Mesenchymal stem cell (in vitro differentiated cells and primary cell): ENCODE results near the gene CAMK1D.

Source experiments
- DNase-seq: peaks from one replicate; pipeline ENCODE4 v3.0.0-alpha.2; 2013
- H2AFZ ChIP-seq: one replicate; pipeline ENCODE4 v1.6.1; 2013; ENCODE audit warnings: low read depth, mild to moderate bottlenecking, control low read depth, inconsistent platforms, low read length, moderate library complexity
- H2AK5ac ChIP-seq: 2 replicates; pipeline ENCODE4 v1.6.1; 2013; ENCODE audit warnings: low read length, moderate library complexity, mild to moderate bottlenecking, inconsistent platforms; ENCODE audit not compliant: severe bottlenecking
- H2BK120ac ChIP-seq: one replicate; pipeline ENCODE4 v1.6.1; 2013; ENCODE audit warnings: low read depth, mild to moderate bottlenecking, inconsistent platforms, low read length, moderate library complexity
- H2BK12ac ChIP-seq, 2 experiments: one replicate each; pipeline ENCODE4 v1.6.1; 2013; ENCODE audit warnings: inconsistent platforms in 2 of 2, low read length in 2 of 2, mild to moderate bottlenecking in 2 of 2, moderate library complexity in 2 of 2, control low read depth in 1 of 2
- H2BK15ac ChIP-seq: one replicate; pipeline ENCODE4 v1.6.1; 2013; ENCODE audit warnings: mild to moderate bottlenecking, low read depth, inconsistent platforms; ENCODE audit not compliant: poor library complexity, severe bottlenecking
- H2BK5ac ChIP-seq: 2 replicates; pipeline ENCODE4 v1.6.1; 2013; ENCODE audit warnings: low read depth, mild to moderate bottlenecking, low read length, control low read depth, inconsistent platforms; ENCODE audit not compliant: poor library complexity, severe bottlenecking
- H3K14ac ChIP-seq, 2 experiments: one replicate each; pipeline ENCODE4 v1.6.1; 2013; ENCODE audit warnings: inconsistent platforms in 2 of 2, low read length in 2 of 2, control low read depth in 1 of 2, mild to moderate bottlenecking in 1 of 2, moderate library complexity in 1 of 2
- H3K18ac ChIP-seq, 2 experiments: one replicate each; pipeline ENCODE4 v1.6.1; 2013; ENCODE audit warnings: inconsistent platforms in 2 of 2, low read length in 2 of 2, control low read depth in 1 of 2, low read depth in 1 of 2, mild to moderate bottlenecking in 1 of 2
- H3K23ac ChIP-seq, 2 experiments: one replicate each; pipeline ENCODE4 v1.6.1; 2013; ENCODE audit warnings: inconsistent platforms in 2 of 2, low read length in 2 of 2, mild to moderate bottlenecking in 2 of 2, moderate library complexity in 2 of 2, control low read depth in 1 of 2
- H3K27ac ChIP-seq: 2 replicates; pipeline ENCODE4 v1.5.1; 2013; ENCODE audit warnings: mild to moderate bottlenecking, moderate library complexity, low read length, control low read depth, inconsistent platforms; ENCODE audit not compliant: poor library complexity, severe bottlenecking
- H3K27me3 ChIP-seq, 2 experiments: 2 replicates each; pipeline versions ENCODE4 v1.6.1 to v1.7.0; 2013; ENCODE audit warnings: low read length in 2 of 2, mild to moderate bottlenecking in 2 of 2, moderate library complexity in 2 of 2, control low read depth in 1 of 2, inconsistent platforms in 1 of 2; ENCODE audit not compliant: control insufficient read depth in 1 of 2, insufficient read depth in 1 of 2
- H3K36me3 ChIP-seq, 2 experiments: 2 replicates each; pipeline versions ENCODE4 v1.6.1 to v1.7.0; 2013; ENCODE audit warnings: low read length in 2 of 2, control low read depth in 1 of 2, inconsistent platforms in 1 of 2, low read depth in 1 of 2, mild to moderate bottlenecking in 1 of 2; ENCODE audit not compliant: insufficient read depth in 2 of 2, control insufficient read depth in 1 of 2
- H3K4ac ChIP-seq, 2 experiments: one replicate each; pipeline ENCODE4 v1.6.1; 2013; ENCODE audit warnings: inconsistent platforms in 2 of 2, low read length in 2 of 2, mild to moderate bottlenecking in 2 of 2, moderate library complexity in 2 of 2, control low read depth in 1 of 2, low read depth in 1 of 2
- H3K4me1 ChIP-seq: 2 replicates; pipeline ENCODE4 v1.6.1; 2013; ENCODE audit warnings: low read depth, low read length, control low read depth; ENCODE audit not compliant: control insufficient read depth, insufficient read depth
- H3K4me2 ChIP-seq: 2 replicates; pipeline ENCODE4 v1.6.1; 2013; ENCODE audit warnings: low read length, mild to moderate bottlenecking, inconsistent platforms; ENCODE audit not compliant: poor library complexity, severe bottlenecking
- H3K4me3 ChIP-seq, 2 experiments: 2 replicates each; pipeline versions ENCODE4 v1.5.1 to v1.7.0; 2013; ENCODE audit warnings: low read length in 2 of 2, mild to moderate bottlenecking in 2 of 2, control low read depth in 1 of 2, low read depth in 1 of 2; ENCODE audit not compliant: insufficient read depth in 1 of 2
- H3K79me1 ChIP-seq: replicated peaks from 2 replicates; pipeline ENCODE4 v1.6.1; 2013; ENCODE audit warnings: mild to moderate bottlenecking, control low read depth, low read length, inconsistent platforms; ENCODE audit not compliant: poor library complexity, severe bottlenecking
- H3K9ac ChIP-seq: 2 replicates; pipeline ENCODE4 v1.7.0; 2013; ENCODE audit warnings: mild to moderate bottlenecking, low read length, moderate library complexity
- H3K9me3 ChIP-seq: 2 replicates; pipeline ENCODE4 v1.7.0; 2013; ENCODE audit warnings: mild to moderate bottlenecking, low read length; ENCODE audit not compliant: control insufficient read depth
- H4K8ac ChIP-seq: one replicate; pipeline ENCODE4 v1.6.1; 2013; ENCODE audit warnings: inconsistent platforms, mild to moderate bottlenecking, low read length, moderate library complexity
- H4K91ac ChIP-seq: one replicate; pipeline ENCODE4 v1.6.1; 2013; ENCODE audit warnings: mild to moderate bottlenecking, low read length, inconsistent platforms
- WGBS: methylation state at CpG from one replicate; pipeline ENCODE4 v1.1.7; 2013; ENCODE audit warnings: mixed read lengths; 5-methylcytosine and 5-hydroxymethylcytosine counted together

The CAMK1D gene

DNA sequence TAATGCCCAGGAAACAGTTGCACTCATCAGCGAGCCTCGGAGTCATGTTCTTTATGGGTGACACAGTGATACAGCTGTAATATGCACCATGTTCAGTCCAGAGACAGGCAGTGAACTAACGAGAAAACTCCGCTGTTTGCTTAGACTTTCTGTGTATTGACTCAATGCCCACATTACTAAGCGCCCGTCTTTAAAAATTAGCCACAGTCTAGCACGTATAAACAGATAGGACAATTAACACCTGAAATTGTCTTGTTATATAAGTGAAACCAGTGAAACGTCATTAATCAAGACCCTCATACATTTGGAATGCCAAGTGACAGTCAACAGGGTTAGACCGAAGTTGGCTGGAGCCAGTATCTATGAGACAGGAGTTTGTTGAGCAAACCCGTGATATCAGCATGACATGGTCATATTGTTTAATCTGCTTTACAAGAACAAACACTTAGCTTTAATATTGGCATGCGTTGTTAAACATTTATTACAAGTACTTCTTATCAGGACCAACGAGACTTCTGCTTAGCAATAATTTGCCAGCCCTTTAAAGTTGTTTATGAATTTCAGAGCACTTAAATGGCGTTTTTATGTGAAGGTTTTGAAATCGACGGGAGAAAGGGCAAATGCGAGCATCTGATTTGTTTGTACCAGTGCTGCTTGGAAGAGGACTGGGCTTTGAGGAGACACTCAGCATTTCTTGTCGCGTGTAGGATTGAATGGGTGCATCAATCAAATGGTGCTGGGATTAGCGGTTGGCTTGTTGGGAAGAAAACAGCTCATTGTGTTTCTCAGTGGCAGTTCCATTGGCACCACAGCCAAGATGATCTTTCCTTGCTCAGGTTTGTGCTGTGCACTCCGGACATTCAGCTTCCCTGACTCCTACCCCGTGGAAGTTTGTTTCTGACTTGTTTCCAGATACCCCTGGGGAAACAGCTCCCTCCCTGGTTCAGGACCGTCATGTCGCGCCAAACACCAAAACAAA is 56.3 kb downstream of the CAMK1D start:
- Histone ChIP-seq H3K9me3 (no peaks in the 10 kb centered on the region), H2AK5ac (no peak overlapping the region), H3K36me3 (peaks cover 0 to 13% of the 10 kb centered on the region in 2 experiments), H2AFZ (no peak overlapping the region), H3K14ac (no peak overlapping the region), H3K79me1 (peaks cover 43% of the 10 kb centered on the region), H3K9ac (no peak overlapping the region), H2BK120ac (no peak overlapping the region), H2BK5ac (no peak overlapping the region), H3K18ac (no peak overlapping the region), H3K4ac (no peak overlapping the region), H3K27me3 (no peaks in the 10 kb centered on the region), H3K27ac (no peak overlapping the region), H4K91ac (no peak overlapping the region), H4K8ac (no peak overlapping the region), H3K4me2 (no peak overlapping the region), H2BK15ac (no peak overlapping the region), H3K4me3 (no peak overlapping the region), H3K4me1 (peaks cover 10% of the 10 kb centered on the region), H2BK12ac (no peak overlapping the region), H3K23ac (no peak overlapping the region)
- no peak for DNase-seq
- WGBS: 84% methylated on average over 20 of the region's 24 CpGs

- no peak overlapping the region for H3K18ac ChIP-seq
- no peak overlapping the region for H3K27ac ChIP-seq
- H3K9me3 ChIP-seq: no peaks in the 10 kb centered on the region
- no peak overlapping the region for H2BK15ac ChIP-seq
- no peak overlapping the region for H3K4me3 ChIP-seq
- no peak overlapping the region for H2BK5ac ChIP-seq
- H2BK12ac ChIP-seq: no peak overlapping the region
- H3K14ac ChIP-seq: no peak overlapping the region
- no peak overlapping the region for H4K91ac ChIP-seq
- H3K36me3 ChIP-seq: peaks cover 0 to 18% of the 10 kb centered on the region in 2 experiments
- H3K23ac ChIP-seq: no peak overlapping the region
- H3K27me3 ChIP-seq: no peaks in the 10 kb centered on the region
- no peak overlapping the region for H2BK120ac ChIP-seq
- H3K79me1 ChIP-seq: peaks cover 46% of the 10 kb centered on the region
- H3K4ac ChIP-seq: no peak overlapping the region
- no peak for DNase-seq
- no peak overlapping the region for H3K9ac ChIP-seq
- H3K4me2 ChIP-seq: no peak overlapping the region
- 82% methylated on average over 9 of the region's 9 CpGs for WGBS
- no peak overlapping the region for H4K8ac ChIP-seq
- no peak overlapping the region for H2AK5ac ChIP-seq
- peaks cover 6% of the 10 kb centered on the region for H3K4me1 ChIP-seq
- H2AFZ ChIP-seq: no peak overlapping the region
Observed at GRCh38 chr10:12406764-12407400, 57.5 kb downstream of the CAMK1D start.

- Histone ChIP-seq H3K4me3 (no peak overlapping the region), H4K8ac (no peak overlapping the region), H3K18ac (no peak overlapping the region), H2BK120ac (no peak overlapping the region), H4K91ac (no peak overlapping the region), H2AK5ac (no peak overlapping the region), H3K4me2 (no peak overlapping the region), H2BK5ac (no peak overlapping the region), H3K36me3 (peaks cover 0 to 15% of the 10 kb centered on the region in 2 experiments), H3K4me1 (peaks cover 3% of the 10 kb centered on the region), H3K14ac (no peak overlapping the region), H3K27me3 (no peaks in the 10 kb centered on the region), H2BK15ac (no peak overlapping the region), H3K23ac (no peak overlapping the region), H3K27ac (no peak overlapping the region), H3K9ac (no peak overlapping the region), H2AFZ (no peak overlapping the region), H3K9me3 (no peaks in the 10 kb centered on the region), H3K4ac (no peak overlapping the region), H2BK12ac (no peak overlapping the region), H3K79me1 (peaks cover 42% of the 10 kb centered on the region)
- DNase-seq: no peak
- WGBS: 95% methylated on average over 8 of the region's 8 CpGs
Observed at GRCh38 chr10:12408472-12408871, 59.1 kb downstream of the CAMK1D start.

DNA sequence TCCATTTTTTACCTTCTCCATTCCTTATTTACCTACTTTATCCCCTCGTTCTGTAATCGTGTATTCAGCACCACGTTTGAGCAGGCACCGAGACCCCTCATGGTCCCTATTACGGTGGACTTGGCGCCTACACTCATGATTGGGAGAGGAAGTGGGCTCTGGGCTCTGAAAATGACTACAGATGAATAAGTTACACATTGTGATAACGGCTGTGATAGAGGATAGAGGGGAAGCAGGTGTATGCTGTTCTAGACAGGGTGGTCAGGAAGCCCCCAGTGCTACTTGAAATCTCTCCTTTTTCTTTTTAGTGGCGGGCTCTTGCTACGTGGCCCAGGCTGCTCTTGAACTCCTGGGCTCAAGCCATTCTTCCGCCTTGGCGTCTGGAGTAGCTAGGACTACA is 59.8 kb downstream of the CAMK1D start:
- no peak overlapping the region for H3K14ac ChIP-seq
- no peak overlapping the region for H3K4me2 ChIP-seq
- no peak overlapping the region for H4K91ac ChIP-seq
- H3K27ac ChIP-seq: no peak overlapping the region
- H2BK5ac ChIP-seq: no peak overlapping the region
- H3K4me3 ChIP-seq: no peak overlapping the region
- H2BK120ac ChIP-seq: no peak overlapping the region
- H3K9ac ChIP-seq: no peak overlapping the region
- H3K4ac ChIP-seq: no peak overlapping the region
- no peak overlapping the region for H2BK12ac ChIP-seq
- no peaks in the 10 kb centered on the region for H3K9me3 ChIP-seq
- no peak for DNase-seq
- H2AFZ ChIP-seq: no peak overlapping the region
- no peak overlapping the region for H3K23ac ChIP-seq
- H3K36me3 ChIP-seq: peaks cover 0 to 15% of the 10 kb centered on the region in 2 experiments
- no peaks in the 10 kb centered on the region for H3K27me3 ChIP-seq
- H2BK15ac ChIP-seq: no peak overlapping the region
- H3K4me1 ChIP-seq: peaks cover 3% of the 10 kb centered on the region
- 92% methylated on average over 9 of the region's 11 CpGs for WGBS
- H2AK5ac ChIP-seq: no peak overlapping the region
- peaks cover 42% of the 10 kb centered on the region for H3K79me1 ChIP-seq
- no peak overlapping the region for H3K18ac ChIP-seq
- H4K8ac ChIP-seq: no peak overlapping the region
